WTC11 (cell line): ENCODE measurements around the gene UBL3. TPM values are rescaled to one million over a fixed set of nuclear protein-coding genes. Genes with fewer than 3 reads are reported as not detected.

Experiments
- ATAC-seq: fragments of 200-7000 bp; cut with Tn5 transposase; 2 replicates; pipeline ENCODE4 v1.10.0; 2021; ENCODE audit warnings: mild to moderate bottlenecking, moderate library complexity
- CTCF ChIA-PET: fragments of 300-600 bp; sonication (Branson Sonifier 250); formaldehyde crosslinking; loops from one replicate; lab custom pipeline; 2021; ENCODE audit warnings: antibody characterized with exemption; lab: Charles Lee
- POLR2A ChIA-PET: fragments of 350-600 bp; sonication (Branson Sonifier 250); formaldehyde crosslinking; loops from one replicate; lab custom pipeline; 2021; ENCODE audit warnings: antibody characterized with exemption; lab: Charles Lee
- DNase-seq: peaks from one replicate; pipeline ENCODE4 v3.0.0; 2021; ENCODE audit warnings: low spot score
- H3K27ac Mint-ChIP-seq: 2 replicates; pipeline ENCODE4 v1.8.0; 2021; ENCODE audit warnings: mixed read lengths
- H3K27me3 Mint-ChIP-seq: 2 replicates; pipeline ENCODE4 v1.8.0; 2021; ENCODE audit warnings: low read depth, mild to moderate bottlenecking, moderate library complexity, mixed read lengths
- H3K36me3 Mint-ChIP-seq: 2 replicates; pipeline ENCODE4 v1.8.0; 2021; ENCODE audit warnings: mixed read lengths
- H3K4me1 Mint-ChIP-seq: 2 replicates; pipeline ENCODE4 v1.8.0; 2022; ENCODE audit warnings: mixed read lengths
- H3K4me3 Mint-ChIP-seq: 2 replicates; pipeline ENCODE4 v1.8.0; 2021; ENCODE audit warnings: mild to moderate bottlenecking, moderate library complexity, mixed read lengths
- H3K9me3 Mint-ChIP-seq: 2 replicates; pipeline ENCODE4 v1.8.0; 2021; ENCODE audit warnings: mixed read lengths
- EMX1 ChIP-seq: fragments of 250-450 bp; sonication (Bioruptor Pico); IDR thresholded peaks from 2 replicates; pipeline ENCODE4 v1.8.0; 2021; ENCODE audit warnings: mild to moderate bottlenecking
- ERG ChIP-seq: fragments of 250-450 bp; sonication (Bioruptor Pico); IDR thresholded peaks from 2 replicates; pipeline ENCODE4 v1.8.0; 2021; ENCODE audit warnings: mild to moderate bottlenecking
- ETV6 ChIP-seq: sonication (generic); formaldehyde crosslinking; IDR thresholded peaks from 2 replicates; pipeline ENCODE4 v1.8.1; 2022; ENCODE audit warnings: mild to moderate bottlenecking, missing genetic modification reagents
- FOXK1 ChIP-seq: sonication (generic); formaldehyde crosslinking; IDR thresholded peaks from 2 replicates; pipeline ENCODE4 v1.8.0; 2022; ENCODE audit warnings: mild to moderate bottlenecking, moderate library complexity, missing genetic modification reagents
- FOXP1 ChIP-seq: sonication (generic); formaldehyde crosslinking; IDR thresholded peaks from 2 replicates; pipeline ENCODE4 v1.8.0; 2022; ENCODE audit warnings: missing genetic modification reagents, mild to moderate bottlenecking, moderate library complexity, borderline replicate concordance
- HMGA2 ChIP-seq: fragments of 250-450 bp; sonication (Bioruptor Pico); IDR thresholded peaks from 2 replicates; pipeline ENCODE4 v1.4.0; 2021; ENCODE audit warnings: mild to moderate bottlenecking, moderate library complexity
- IRF2 ChIP-seq: sonication (generic); formaldehyde crosslinking; IDR thresholded peaks from 2 replicates; pipeline ENCODE4 v1.8.0; 2022; ENCODE audit warnings: low read depth, missing genetic modification reagents, borderline replicate concordance
- NFE2L1 ChIP-seq: sonication (generic); formaldehyde crosslinking; IDR thresholded peaks from 2 replicates; pipeline ENCODE4 v1.8.1; 2023; ENCODE audit warnings: missing genetic modification reagents
- NR1H2 ChIP-seq: sonication (generic); formaldehyde crosslinking; IDR thresholded peaks from 2 replicates; pipeline ENCODE4 v1.9.0; 2021; ENCODE audit warnings: mild to moderate bottlenecking, moderate library complexity, missing genetic modification reagents
- RELA ChIP-seq: sonication (generic); formaldehyde crosslinking; IDR thresholded peaks from 2 replicates; pipeline ENCODE4 v1.8.1; 2022; ENCODE audit warnings: missing genetic modification reagents, mild to moderate bottlenecking, borderline replicate concordance
- TP53 ChIP-seq: sonication (generic); formaldehyde crosslinking; IDR thresholded peaks from 2 replicates; pipeline ENCODE4 v1.8.1; 2023; ENCODE audit warnings: mild to moderate bottlenecking, missing genetic modification reagents
- total RNA-seq: library from RNA; stranded (reverse); gene quantifications from 3 replicates; pipeline ENCODE4 v1.2.3, GENCODE V29; 2021
- TF ChIP-seq, protein P1 (sequence below): fragments of 250-450 bp; sonication (Bioruptor Pico); IDR thresholded peaks from 2 replicates; pipeline ENCODE4 v1.9.0; 2021; ENCODE audit warnings: moderate library complexity, mild to moderate bottlenecking, inconsistent platforms, borderline replicate concordance
- TF ChIP-seq, protein P2 (sequence below): sonication (generic); formaldehyde crosslinking; IDR thresholded peaks from 2 replicates; pipeline ENCODE4 v1.8.0; 2023; ENCODE audit warnings: missing genetic modification reagents, mild to moderate bottlenecking, borderline replicate concordance
- TF ChIP-seq, protein P3 (sequence below): fragments of 250-450 bp; sonication (Bioruptor Pico); conservative IDR thresholded peaks from 2 replicates; pipeline ENCODE4 v1.9.0; 2021; ENCODE audit warnings: mild to moderate bottlenecking
- TF ChIP-seq, protein P4 (sequence below): sonication (generic); formaldehyde crosslinking; IDR thresholded peaks from 2 replicates; pipeline ENCODE4 v1.8.0; 2022; ENCODE audit warnings: missing genetic modification reagents

The UBL3 gene
- total RNA-seq, 1 experiment from 2014 or later: 15.5 TPM

DNA sequence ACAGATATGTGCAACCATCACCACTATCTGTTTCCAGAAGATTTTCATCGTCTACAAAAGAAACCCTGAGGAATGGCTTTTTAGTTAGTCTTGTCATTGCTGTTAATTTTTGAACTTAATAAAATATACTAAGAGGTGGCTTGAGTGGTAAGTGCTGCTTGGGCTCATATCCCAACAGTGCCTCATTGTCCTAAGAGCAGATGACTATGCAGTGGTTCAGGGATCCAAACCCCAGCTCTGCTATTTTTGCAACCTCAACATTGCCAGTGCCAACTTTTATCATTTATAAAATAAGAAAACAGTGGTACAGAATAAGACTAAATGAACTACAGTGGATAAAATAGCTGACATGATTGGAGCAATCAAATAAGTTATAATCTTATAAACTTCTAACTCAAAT is 131.7 kb downstream of the UBL3 start (continued):
- TF ChIP-seq, protein P1, sequence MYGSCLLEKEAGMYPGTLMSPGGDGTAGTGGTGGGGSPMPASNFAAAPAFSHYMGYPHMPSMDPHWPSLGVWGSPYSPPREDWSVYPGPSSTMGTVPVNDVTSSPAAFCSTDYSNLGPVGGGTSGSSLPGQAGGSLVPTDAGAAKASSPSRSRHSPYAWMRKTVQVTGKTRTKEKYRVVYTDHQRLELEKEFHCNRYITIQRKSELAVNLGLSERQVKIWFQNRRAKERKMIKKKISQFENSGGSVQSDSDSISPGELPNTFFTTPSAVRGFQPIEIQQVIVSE (CRISPR knock-in tag): no peak
- TF ChIP-seq FOXP1 (CRISPR knock-in tag) (no peak), HMGA2 (no peak)
- TF ChIP-seq, protein P2, sequence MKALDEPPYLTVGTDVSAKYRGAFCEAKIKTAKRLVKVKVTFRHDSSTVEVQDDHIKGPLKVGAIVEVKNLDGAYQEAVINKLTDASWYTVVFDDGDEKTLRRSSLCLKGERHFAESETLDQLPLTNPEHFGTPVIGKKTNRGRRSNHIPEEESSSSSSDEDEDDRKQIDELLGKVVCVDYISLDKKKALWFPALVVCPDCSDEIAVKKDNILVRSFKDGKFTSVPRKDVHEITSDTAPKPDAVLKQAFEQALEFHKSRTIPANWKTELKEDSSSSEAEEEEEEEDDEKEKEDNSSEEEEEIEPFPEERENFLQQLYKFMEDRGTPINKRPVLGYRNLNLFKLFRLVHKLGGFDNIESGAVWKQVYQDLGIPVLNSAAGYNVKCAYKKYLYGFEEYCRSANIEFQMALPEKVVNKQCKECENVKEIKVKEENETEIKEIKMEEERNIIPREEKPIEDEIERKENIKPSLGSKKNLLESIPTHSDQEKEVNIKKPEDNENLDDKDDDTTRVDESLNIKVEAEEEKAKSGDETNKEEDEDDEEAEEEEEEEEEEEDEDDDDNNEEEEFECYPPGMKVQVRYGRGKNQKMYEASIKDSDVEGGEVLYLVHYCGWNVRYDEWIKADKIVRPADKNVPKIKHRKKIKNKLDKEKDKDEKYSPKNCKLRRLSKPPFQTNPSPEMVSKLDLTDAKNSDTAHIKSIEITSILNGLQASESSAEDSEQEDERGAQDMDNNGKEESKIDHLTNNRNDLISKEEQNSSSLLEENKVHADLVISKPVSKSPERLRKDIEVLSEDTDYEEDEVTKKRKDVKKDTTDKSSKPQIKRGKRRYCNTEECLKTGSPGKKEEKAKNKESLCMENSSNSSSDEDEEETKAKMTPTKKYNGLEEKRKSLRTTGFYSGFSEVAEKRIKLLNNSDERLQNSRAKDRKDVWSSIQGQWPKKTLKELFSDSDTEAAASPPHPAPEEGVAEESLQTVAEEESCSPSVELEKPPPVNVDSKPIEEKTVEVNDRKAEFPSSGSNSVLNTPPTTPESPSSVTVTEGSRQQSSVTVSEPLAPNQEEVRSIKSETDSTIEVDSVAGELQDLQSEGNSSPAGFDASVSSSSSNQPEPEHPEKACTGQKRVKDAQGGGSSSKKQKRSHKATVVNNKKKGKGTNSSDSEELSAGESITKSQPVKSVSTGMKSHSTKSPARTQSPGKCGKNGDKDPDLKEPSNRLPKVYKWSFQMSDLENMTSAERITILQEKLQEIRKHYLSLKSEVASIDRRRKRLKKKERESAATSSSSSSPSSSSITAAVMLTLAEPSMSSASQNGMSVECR (CRISPR knock-in tag): no peak

GRCh38 chr13:29716493-29716892 is 133.9 kb downstream of the UBL3 start:
- no peak for DNase-seq
- Mint-ChIP-seq H3K9me3 (no peaks in the 10 kb centered on the region), H3K27ac (no peak overlapping the region), H3K4me1 (peaks cover 12% of the 10 kb centered on the region), H3K27me3 (no peaks in the 10 kb centered on the region), H3K4me3 (no peak overlapping the region), H3K36me3 (no peaks in the 10 kb centered on the region)
- TF ChIP-seq RELA (CRISPR knock-in tag) (no peak), EMX1 (CRISPR knock-in tag) (no peak), FOXP1 (CRISPR knock-in tag) (no peak), TP53 (CRISPR knock-in tag) (no peak), ETV6 (CRISPR knock-in tag) (no peak), NR1H2 (CRISPR knock-in tag) (no peak), IRF2 (CRISPR knock-in tag) (no peak), NFE2L1 (CRISPR knock-in tag) (no peak), FOXK1 (CRISPR knock-in tag) (no peak), ERG (CRISPR knock-in tag) (no peak)
- TF ChIP-seq, protein P2 (CRISPR knock-in tag): no peak
- TF ChIP-seq, protein P3, sequence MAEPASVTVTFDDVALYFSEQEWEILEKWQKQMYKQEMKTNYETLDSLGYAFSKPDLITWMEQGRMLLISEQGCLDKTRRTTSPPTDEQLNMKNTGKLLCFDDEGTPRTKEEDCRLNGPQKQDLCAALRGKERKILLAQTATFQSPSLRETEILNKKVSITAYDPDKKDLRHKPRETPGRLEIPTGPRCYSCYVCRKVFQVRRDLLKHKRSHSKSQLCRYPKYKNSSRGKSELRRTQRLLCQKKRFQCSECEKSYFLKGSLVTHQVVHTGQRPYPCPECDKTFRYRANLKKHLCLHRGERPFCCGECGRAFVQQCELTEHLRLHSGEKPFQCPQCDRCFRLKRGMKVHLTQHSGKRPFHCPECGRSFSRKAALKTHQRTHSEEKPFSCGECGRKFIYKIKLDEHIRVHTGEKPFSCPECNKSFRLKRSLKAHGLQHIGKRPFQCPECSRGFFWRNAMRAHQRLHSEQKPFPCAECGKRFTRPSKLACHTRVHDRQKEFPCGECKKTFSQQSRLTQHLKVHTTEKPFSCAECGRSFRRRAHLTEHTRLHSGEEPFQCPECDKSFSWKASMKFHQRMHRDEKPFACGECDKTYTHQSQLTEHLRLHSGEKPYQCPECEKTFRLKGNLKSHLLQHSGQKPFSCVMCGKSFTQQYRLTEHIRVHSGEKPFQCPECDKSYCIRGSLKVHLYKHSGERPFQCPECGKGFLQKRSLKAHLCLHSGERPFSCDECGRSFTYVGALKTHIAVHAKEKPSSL (CRISPR knock-in tag): no peak
- TF ChIP-seq, protein P4, sequence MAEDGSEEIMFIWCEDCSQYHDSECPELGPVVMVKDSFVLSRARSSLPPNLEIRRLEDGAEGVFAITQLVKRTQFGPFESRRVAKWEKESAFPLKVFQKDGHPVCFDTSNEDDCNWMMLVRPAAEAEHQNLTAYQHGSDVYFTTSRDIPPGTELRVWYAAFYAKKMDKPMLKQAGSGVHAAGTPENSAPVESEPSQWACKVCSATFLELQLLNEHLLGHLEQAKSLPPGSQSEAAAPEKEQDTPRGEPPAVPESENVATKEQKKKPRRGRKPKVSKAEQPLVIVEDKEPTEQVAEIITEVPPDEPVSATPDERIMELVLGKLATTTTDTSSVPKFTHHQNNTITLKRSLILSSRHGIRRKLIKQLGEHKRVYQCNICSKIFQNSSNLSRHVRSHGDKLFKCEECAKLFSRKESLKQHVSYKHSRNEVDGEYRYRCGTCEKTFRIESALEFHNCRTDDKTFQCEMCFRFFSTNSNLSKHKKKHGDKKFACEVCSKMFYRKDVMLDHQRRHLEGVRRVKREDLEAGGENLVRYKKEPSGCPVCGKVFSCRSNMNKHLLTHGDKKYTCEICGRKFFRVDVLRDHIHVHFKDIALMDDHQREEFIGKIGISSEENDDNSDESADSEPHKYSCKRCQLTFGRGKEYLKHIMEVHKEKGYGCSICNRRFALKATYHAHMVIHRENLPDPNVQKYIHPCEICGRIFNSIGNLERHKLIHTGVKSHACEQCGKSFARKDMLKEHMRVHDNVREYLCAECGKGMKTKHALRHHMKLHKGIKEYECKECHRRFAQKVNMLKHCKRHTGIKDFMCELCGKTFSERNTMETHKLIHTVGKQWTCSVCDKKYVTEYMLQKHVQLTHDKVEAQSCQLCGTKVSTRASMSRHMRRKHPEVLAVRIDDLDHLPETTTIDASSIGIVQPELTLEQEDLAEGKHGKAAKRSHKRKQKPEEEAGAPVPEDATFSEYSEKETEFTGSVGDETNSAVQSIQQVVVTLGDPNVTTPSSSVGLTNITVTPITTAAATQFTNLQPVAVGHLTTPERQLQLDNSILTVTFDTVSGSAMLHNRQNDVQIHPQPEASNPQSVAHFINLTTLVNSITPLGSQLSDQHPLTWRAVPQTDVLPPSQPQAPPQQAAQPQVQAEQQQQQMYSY (CRISPR knock-in tag): no peak
- ChIA-PET POLR2A (no interaction called here), CTCF (no interaction called here)
- no peak for ATAC-seq
